Stimulated activated CD4-positive, alpha-beta T cell treated with anti-CD3 and anti-CD28 coated beads, Interleukin-15, amount 100 ng/mL, for 48 hours (primary cell): ENCODE measurements around the gene RASGRP1.
A peak's percentile ranks its signal among the peaks of the same experiment; 100 is the strongest.

Experiments used
- DNase-seq, 2 donors: peaks; one replicate each; pipeline ENCODE4 v3.0.0-alpha.2; 2020; ENCODE audit warnings: low read depth in 2 of 2

RASGRP1 gene

DNA sequence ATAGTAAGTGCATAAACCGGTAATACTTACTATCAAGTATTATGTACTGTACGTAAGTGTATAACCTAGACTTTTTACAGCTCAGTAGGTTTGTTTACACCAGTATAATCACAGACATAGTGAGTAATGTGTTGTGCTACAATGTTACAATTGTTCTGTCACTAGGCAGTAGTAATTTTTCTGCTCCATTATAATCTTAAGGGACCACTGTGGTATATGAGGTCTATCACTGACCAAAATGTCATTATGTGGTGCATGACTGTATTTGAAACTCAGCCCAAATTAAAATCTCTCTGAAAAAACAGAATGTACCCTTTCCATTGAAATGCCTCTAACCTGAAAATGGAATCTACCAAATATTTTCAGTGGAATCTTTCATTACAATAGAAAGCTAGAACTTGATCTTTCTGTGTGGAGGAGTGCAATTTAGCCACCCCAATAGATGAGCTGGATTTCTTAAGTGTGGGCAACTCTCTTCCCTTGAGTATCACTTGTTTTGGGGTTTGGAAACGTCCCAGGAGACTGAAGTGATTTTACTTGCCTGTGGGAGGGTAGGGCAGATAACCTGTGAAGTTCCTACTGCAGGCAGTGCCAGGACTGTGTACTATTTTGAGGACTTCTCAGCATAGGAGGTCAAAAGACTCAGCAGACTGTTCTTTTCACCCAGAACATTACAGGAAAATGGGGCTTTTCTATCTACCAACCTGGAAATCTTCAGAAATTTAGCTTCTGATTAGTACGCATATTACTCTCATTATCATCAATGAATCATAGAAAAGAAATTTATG is 59.7 kb downstream of the RASGRP1 start:
- DNase-seq = no peak

DNA sequence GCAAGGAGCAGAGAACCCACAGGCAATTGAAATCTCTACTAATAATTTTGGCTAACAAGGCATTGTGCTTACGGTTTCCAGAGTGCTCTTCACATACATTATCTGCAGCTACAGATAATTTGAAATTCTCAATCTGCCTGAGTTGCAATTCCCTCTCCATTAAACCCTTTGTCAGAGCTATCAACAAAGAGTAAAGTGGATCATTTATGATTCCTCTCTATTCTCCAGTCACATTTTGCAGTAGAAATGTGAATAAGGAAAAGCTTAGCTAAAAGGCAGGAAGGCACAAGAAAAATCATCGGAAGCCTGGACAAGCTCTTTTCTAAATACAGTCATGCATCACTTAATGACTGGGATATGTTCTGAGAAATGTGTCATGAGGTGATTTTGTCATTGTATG is 61.1 kb downstream of the RASGRP1 start:
- DNase-seq = no peak

DNA sequence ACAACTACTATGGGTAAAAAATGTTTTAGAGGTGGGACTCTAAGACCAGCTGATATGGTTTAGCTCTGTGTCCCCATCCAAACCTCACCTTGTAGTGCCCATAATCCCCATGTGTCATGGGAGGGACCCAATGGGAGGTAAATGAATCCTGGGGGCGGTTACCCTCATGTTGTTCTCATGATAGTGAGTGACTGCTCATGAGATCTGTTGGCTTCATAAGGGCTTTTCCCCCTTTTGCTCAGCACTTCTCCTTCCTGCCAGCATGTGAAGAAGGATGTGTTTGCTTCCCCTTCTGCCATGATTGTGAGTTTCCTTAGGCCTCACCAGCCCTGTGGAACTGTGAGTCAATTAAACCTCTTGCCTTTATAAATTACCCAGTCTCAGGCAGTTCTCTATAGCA is 65.0 kb downstream of the RASGRP1 start:
- DNase-seq = no peak

- DNase-seq = no peak
Observed at GRCh38 chr15:38496151-38496550, 68.5 kb downstream of the RASGRP1 start.

GRCh38 chr15:38490242-38490922 is 74.2 kb downstream of the RASGRP1 start:
- DNase-seq = no peak

DNA sequence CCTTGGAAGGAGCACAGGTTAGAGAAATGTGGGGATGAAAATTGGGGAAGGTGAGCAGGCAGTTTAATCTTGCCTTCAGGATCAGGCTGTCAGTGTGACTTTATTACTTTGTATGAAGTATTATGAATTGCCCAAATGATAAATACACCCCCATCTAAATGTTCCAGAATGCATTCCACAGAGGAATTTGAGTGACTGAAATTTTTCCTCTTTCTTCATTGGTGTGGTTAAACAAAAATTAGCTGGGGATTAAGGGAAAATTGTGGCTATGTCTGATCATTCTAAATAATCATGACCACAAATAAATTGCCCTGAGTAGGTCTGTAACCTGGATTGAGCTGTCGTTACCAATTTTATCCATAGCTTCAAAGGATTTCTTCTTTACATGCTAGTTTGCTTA is 77.2 kb downstream of the RASGRP1 start:
- DNase-seq = no peak

DNA sequence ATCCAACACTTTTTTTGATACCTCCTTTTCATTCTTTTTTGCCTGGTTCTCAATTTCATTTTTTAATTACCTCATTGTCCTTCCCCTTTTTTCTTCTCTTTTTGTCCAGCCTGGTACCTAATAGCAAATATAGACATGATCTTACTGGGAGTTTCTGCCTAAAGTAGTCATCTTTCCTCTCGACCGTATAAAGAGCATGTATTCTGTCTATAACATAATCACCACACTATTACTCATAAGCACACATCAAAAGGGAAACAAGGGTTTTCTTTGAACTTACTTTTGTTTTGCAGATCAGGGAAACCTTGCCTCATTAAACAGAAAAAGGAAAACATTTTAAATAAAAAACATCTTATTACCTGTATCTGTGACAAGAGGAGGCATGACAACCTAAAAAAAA is 77.7 kb downstream of the RASGRP1 start:
- DNase-seq = no peak

GRCh38 chr15:38482572-38482971 is 82.0 kb downstream of the RASGRP1 start:
- no peak for DNase-seq

GRCh38 chr15:38481761-38482160 is 82.9 kb downstream of the RASGRP1 start:
- no peak for DNase-seq

- no peak for DNase-seq
Observed at GRCh38 chr15:38481113-38481512, 83.5 kb downstream of the RASGRP1 start.

GRCh38 chr15:38479756-38480155 is 84.9 kb downstream of the RASGRP1 start:
- DNase-seq = no peak

- DNase-seq = no peak
Observed at GRCh38 chr15:38479266-38479665, 85.3 kb downstream of the RASGRP1 start.

- DNase-seq = no peak
Observed at GRCh38 chr15:38477637-38478036, 87.0 kb downstream of the RASGRP1 start.

- DNase-seq = no peak
Observed at GRCh38 chr15:38476120-38476519, 88.5 kb downstream of the RASGRP1 start.

DNA sequence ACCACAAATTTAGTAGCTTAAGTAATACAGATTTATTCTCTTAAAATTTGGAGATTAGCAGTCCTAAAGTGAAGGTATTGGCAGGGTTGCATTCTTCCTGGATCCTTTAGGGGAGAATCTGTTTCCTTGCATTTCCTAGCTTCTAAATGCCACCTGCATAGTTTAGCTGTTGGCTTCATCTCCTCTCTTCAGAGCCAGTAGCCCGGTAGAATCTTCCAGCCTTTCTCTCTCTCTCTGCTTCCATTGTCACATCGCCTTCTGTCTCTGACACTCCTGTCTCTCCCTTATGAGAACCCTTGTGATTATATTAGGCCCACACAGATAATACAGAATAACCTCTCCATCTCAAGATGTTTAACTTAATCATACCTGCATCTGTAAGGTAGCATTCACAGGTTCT is 89.3 kb downstream of the RASGRP1 start:
- DNase-seq = no peak

DNA sequence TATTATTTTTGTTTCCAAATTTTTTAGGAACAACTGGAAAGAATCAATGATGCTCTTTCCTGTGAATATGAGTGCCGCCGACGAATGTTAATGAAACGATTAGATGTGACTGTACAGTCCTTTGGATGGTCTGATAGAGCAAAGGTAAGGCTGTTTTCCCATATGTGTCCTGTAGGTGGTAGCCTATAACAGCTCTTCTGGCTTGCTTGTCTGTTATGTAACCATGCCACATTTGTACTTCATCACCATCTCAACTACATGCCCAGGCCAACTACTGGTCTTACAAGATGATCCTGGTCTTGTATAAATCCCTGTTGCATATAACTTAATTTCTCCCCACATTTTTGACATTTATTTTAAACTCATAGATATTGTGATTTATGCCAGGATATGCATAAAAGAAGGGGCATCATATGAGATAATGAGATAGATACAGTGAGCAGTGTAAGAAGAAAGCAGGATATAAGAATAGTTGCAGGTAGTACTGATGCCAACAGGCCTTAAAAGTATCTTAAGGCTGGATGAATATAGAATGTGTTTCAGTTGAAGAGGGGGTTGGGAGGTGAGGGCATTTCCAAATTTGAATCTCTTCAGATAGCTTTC is 90.4 kb downstream of the RASGRP1 start:
- peak in 1 of 2 donors; percentile 6 for DNase-seq

DNA sequence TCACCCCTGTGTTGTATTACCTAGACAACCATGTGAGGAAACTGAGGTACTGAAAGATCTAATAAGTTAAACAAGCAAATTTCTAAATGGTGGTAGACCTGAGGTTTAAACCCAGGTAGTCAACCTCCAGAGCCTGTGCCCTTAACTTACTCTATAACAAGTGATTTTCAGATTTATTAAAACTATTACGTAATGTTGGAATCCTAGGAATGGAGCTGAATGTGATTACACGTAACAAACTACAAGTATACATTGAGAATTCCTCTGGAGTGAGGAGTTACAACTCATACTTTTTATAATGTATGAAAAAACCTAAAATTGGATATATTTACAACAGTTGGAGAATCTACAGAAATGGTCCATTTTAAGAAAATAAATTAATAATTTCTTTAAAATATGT is 92.6 kb downstream of the RASGRP1 start:
- DNase-seq = no peak

DNA sequence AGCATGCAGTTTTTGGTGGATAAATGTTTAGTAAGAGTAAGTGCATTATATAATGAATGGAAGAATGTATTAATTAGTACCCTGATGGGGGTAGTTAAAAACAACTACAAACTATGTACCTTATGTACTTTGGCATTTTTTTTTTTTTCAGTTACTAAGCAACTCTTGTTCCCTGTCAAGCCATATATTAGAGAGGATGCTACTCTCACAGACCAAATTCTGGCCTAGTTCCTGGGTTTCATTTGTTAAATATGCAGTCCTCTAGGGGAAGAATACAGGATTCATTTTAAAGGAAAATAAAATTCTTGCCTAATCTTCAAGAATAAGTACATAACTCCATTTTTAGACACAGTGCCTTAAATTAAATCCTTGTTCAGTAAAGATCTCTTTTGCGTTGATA is 93.8 kb downstream of the RASGRP1 start:
- no peak for DNase-seq

DNA sequence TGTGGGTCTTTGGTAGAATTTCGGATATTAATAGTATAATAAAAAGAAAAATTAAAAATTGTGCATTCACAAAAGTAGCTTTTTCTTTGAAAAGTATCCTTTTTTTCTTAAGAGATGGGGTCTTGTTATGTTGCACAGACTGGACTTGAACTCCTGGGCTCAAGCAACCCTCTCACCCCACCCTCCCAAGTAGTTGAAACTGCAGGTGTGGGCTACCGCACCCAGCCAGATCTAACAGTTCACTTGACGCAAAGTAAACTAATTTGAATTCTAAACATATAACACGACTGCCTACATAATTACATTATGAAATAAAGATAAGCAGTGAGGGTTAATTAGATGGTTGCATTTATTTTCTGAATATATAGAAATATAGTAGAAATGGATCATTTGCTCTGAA is 99.9 kb downstream of the RASGRP1 start:
- DNase-seq = no peak

- DNase-seq = no peak
Observed at GRCh38 chr15:38463893-38464292, 100.7 kb downstream of the RASGRP1 start.

DNA sequence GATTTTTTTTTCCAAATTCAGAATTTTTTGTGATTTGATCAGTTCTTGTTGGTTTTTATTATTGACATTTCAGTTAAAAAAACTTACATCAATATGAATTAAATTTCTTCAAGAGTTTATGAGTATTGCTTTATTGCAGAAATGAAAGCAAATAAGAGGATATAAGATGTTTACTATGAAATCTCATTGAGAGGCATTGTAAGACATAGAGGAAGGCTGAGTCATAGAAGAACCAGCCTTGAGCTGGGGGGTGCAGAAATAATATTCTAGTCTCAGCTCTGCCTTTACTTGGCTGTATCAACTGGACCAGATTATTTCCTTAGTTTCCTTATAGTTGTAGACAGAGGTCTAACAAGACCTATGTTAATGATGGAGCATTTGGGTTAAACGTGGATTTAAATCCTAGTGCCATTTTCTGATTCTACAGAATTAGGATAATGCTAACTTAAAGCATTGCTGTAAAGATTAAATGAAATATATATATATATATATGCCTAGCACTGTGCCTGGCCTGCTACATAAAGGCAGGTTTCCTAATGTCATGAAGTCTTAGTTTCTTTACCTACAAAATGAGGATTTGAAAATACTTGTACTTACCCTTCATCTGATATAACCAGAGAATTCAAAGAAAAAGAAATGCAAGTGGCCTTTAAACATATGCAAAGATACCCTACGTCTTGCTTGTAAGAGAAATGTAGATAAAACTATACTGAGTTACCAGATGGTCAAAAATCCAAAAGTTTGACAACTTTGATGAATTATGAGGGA is 103.4 kb downstream of the RASGRP1 start:
- DNase-seq = no peak

DNA sequence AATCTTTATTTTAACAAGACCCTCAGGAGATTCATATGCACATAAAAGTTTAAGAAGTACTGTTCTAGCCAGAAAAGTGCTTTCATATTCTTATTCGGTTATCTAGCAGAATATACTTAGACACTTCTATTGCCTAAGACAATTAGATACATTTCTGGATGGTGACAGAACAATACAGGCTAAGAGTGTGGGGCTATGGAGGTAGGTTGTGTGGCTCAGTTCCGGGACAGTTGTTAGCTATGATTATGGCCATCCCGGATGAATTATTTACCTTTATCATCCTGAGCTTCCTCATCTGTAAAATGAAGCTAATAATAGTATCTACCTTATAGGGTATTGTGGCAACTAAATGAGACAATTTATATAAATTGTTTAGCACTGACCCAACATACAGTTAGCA is 104.1 kb downstream of the RASGRP1 start:
- no peak for DNase-seq
